Camera-type eye (tissue), 1 donor: ENCODE measurements around the gene STYXL2. TPM values are rescaled to one million over a fixed set of nuclear protein-coding genes. Genes with fewer than 3 reads are reported as not detected.

Source experiments
- total RNA-seq: library from RNA; depleted of rRNA; stranded (reverse); fragments of >200 nt; gene quantifications from one replicate; pipeline ENCODE4 v1.2.3, GENCODE V29; 2014

Gene STYXL2
- total RNA-seq = 7.7 TPM

DNA sequence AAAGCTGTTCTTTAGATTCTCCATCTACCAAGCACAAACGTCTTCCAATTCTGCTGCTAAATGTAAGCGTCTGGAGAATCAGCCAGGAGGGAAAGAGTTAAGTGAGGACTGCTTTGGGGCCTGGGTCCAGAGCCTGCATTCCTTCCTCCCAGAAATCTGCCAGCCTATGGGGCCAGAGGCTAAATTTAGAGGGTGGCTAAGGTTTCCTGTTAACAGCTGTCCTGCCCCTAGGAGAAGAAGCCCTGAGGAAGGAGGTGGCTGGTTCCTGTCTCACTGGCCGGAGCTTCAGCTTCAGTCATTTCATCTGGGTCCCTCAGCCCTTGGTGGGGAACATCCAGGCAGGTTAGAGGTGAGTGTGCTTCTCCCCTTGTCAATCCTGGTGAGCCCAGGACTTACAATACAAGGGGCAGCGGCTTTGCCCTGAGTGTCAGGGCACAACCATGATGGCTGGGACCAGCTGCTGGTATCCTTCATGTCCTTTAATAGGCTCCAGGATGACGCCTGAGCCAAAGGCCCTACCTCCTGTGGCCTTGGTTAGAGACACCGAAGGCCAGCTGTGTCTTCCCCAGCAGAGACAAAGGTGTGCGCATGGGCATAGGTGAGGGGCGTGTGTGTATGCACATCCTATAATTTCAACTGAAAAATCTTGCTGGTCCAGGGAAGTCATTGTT is at the start of gene STYXL2:
Gene STYXL2, plus strand, starts transcription at position 230 of the 671 bp plus-strand sequence. CDS start 775 bp downstream, outside the sequence.

DNA sequence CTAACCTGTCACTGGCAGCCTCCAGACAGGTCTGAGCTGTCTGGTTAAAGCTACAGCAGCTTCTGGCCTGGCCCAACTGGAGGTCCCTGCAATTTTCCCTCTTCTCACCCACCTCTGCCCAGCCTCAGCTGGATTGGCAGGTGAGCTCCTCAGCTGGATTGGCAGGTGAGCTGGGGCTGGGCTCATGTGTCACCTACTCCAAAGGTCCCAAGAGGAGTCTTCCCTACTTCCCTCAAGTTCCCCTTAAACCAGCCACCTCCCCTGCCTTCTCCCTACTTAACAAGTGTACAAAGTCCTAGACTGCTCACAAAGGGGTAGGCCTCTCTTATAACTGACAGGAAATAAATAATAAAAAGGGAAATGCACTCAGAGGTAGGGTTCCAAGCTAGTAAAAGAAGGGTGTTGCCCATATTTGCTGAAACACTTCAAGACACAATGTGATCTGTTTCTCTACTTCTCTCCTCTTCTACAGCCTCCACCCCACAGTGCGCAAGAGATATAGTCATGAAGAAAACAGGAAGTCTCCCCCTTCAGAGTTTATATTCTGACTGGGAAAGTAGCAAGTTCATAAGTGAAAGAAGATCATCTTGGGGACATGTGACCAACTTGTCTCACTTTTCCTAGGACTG is 3.4 kb upstream of the STYXL2 start, which contains the start of gene GPA33:
Gene GPA33, minus strand, starts transcription at position 64 of the 629 bp plus-strand sequence. CDS start 90 bp downstream, outside the sequence.

Other genes with a start within 250 kb of the STYXL2 start
- gene TADA1, start 217.8 kb upstream of the STYXL2 start, total RNA-seq = 32.9 TPM
- gene ILDR2, start 118.5 kb upstream of the STYXL2 start, total RNA-seq = 153 TPM
- gene MAEL, start 104.8 kb upstream of the STYXL2 start, total RNA-seq = 2.4 TPM
- gene GPA33, start 3.7 kb upstream of the STYXL2 start, total RNA-seq = not detected
- gene POU2F1, start 126.8 kb downstream of the STYXL2 start, total RNA-seq = 62.8 TPM